Tibial nerve (tissue), 4 donors: ENCODE results near the gene BEST3.

Experiments
- CTCF ChIP-seq, 5 experiments: fragments of 200-600 bp in 3 of 5; fragments of 450-650 bp in 2 of 5; sonication (generic) in 3 of 5; IDR thresholded peaks; one replicate each; pipeline ENCODE4 v1.5.1; 2016 to 2019; ENCODE audit warnings: antibody characterized with exemption in 5 of 5, mild to moderate bottlenecking in 3 of 5, moderate library complexity in 2 of 5
- EP300 ChIP-seq, 2 donors: sonication (generic); formaldehyde crosslinking; IDR thresholded peaks; one replicate each; pipeline ENCODE4 v1.6.1; 2017; ENCODE audit warnings: antibody characterized with exemption in 2 of 2, mild to moderate bottlenecking in 1 of 2
- POLR2A ChIP-seq, 2 donors: fragments of 450-650 bp; IDR thresholded peaks; one replicate each; pipeline ENCODE4 v1.6.1; 2017; ENCODE audit warnings: antibody characterized with exemption in 2 of 2, mild to moderate bottlenecking in 2 of 2, moderate library complexity in 2 of 2

- TF ChIP-seq CTCF (IDR thresholded peaks at IDR 0.05), result no peak
- no peak for TF ChIP-seq POLR2A (IDR thresholded peaks at IDR 0.05)
- no peak for TF ChIP-seq EP300 (IDR thresholded peaks at IDR 0.05)
These were observed 5.3 kb upstream of the BEST3 start for GRCh38 chr12:69704357-69704756.
